Aorta (tissue), 5 donors: Measurements from ENCODE around the gene UCK2. TPM values are rescaled to one million over a fixed set of nuclear protein-coding genes. Genes with fewer than 3 reads are reported as not detected.

Experiments
- ATAC-seq: fragments of 200-7000 bp; cut with Tn5 transposase; one replicate; pipeline ENCODE4 v1.9.1; 2022; ENCODE audit warnings: moderate library complexity; ENCODE audit not compliant: low FRiP score
- DNase-seq, 2 donors: peaks; one replicate each; pipeline ENCODE4 v3.0.0-alpha.2; 2020
- H3K27ac ChIP-seq, 2 donors: one replicate each; pipeline ENCODE4 v1.5.1; 2013; ENCODE audit warnings: low read length in 2 of 2, mild to moderate bottlenecking in 2 of 2, moderate library complexity in 2 of 2, control low read depth in 1 of 2, inconsistent platforms in 1 of 2, low read depth in 1 of 2
- H3K27me3 ChIP-seq, 2 donors: one replicate each; pipeline ENCODE4 v1.6.1; 2013; ENCODE audit warnings: control low read depth in 1 of 2, low read length in 1 of 2, mild to moderate bottlenecking in 1 of 2, moderate library complexity in 1 of 2; ENCODE audit not compliant: insufficient read depth in 2 of 2, control insufficient read depth in 1 of 2
- H3K36me3 ChIP-seq, 2 donors: one replicate each; pipeline ENCODE4 v1.6.1; 2013; ENCODE audit warnings: control low read depth in 1 of 2, low read length in 1 of 2, mild to moderate bottlenecking in 1 of 2; ENCODE audit not compliant: insufficient read depth in 2 of 2, control insufficient read depth in 1 of 2
- H3K4me1 ChIP-seq, 2 donors: one replicate each; pipeline ENCODE4 v1.6.1; 2013; ENCODE audit warnings: low read length in 2 of 2, control low read depth in 1 of 2, mild to moderate bottlenecking in 1 of 2, moderate library complexity in 1 of 2; ENCODE audit not compliant: insufficient read depth in 2 of 2, control insufficient read depth in 1 of 2
- H3K4me3 ChIP-seq, 2 donors: one replicate each; pipeline ENCODE4 v1.5.1; 2013; ENCODE audit warnings: low read length in 2 of 2, control low read depth in 1 of 2, mild to moderate bottlenecking in 1 of 2
- H3K9me3 ChIP-seq: one replicate; pipeline ENCODE4 v1.6.1; 2013; ENCODE audit warnings: mild to moderate bottlenecking, low read length; ENCODE audit not compliant: control insufficient read depth
- WGBS, 2 donors: extraction: QIAGEN DNeasy Blood & Tissue Kit; methylation state at CpG; one replicate each; pipeline ENCODE4 v1.1.7; 2013; 5-methylcytosine and 5-hydroxymethylcytosine counted together
- intact Hi-C, 2 donors: fragments of 100-400 bp; cut with DNase I; formaldehyde crosslinking; loops; one replicate each; pipeline versions ENCODE4 v1.14.2 to v1.15.0; 2022
- polyA plus RNA-seq, 2 donors: library from polyadenylated mRNA; stranded (reverse); fragments of 200-250 nt; gene quantifications; one replicate each; pipeline ENCODE4 v1.2.3, GENCODE V29; 2013
- total RNA-seq, 2 donors: library from RNA; stranded (reverse); fragmentation: NEBNext Ultra II Directional; extraction: Animal tissue kit (Norgen Biotek cat#: 25700); gene quantifications; one replicate each; pipeline ENCODE4 v1.2.1, GENCODE V29; 2021
- donor health status: healthy with polysubstance abuse.
- donor health status: Bipolar disorder and iron deficiency.
- donor health status: DM: no; HTN: no; CAD: no.
- donor health status: DM: no; HTN: no; CAD: no.
- donor health status: DM: yes; HTN: yes; CAD: no.

Gene UCK2
- total and polyA plus RNA-seq, 4 donors, result 7.2 to 31.1 (median 19.9) TPM

GRCh38 chr1:165877940-165878556, 50.6 kb downstream of the UCK2 start:
- intact Hi-C loops, result no loop called here
- Histone ChIP-seq H3K27me3 (no peaks in the 10 kb centered on the region), H3K9me3 (no peaks in the 10 kb centered on the region), H3K36me3 (peaks cover 0 to 3% of the 10 kb centered on the region in 2 donors), H3K4me3 (no peak overlapping the region), H3K4me1 (no peaks in the 10 kb centered on the region), H3K27ac (no peak overlapping the region)
- no peak for DNase-seq
- ATAC-seq, result no peak
- WGBS, 2 donors, result 96% methylated on average over 7 of the region's 7 CpGs

GRCh38 chr1:165879946-165880345, 52.5 kb downstream of the UCK2 start:
- H3K4me1 ChIP-seq, result no peaks in the 10 kb centered on the region
- peaks cover 0 to 3% of the 10 kb centered on the region in 2 donors for H3K36me3 ChIP-seq
- intact Hi-C loops, result no loop called here
- DNase-seq, result no peak
- H3K4me3 ChIP-seq, result no peak overlapping the region
- H3K27ac ChIP-seq, result no peak overlapping the region
- 89 to 92% methylated on average over 4 of the region's 4 CpGs for WGBS, 2 donors
- H3K9me3 ChIP-seq, result no peaks in the 10 kb centered on the region
- H3K27me3 ChIP-seq, result no peaks in the 10 kb centered on the region
- no peak for ATAC-seq

GRCh38 chr1:165880993-165881392, 53.6 kb downstream of the UCK2 start:
- Histone ChIP-seq H3K36me3 (peaks cover 0 to 3% of the 10 kb centered on the region in 2 donors), H3K9me3 (no peaks in the 10 kb centered on the region), H3K4me3 (no peak overlapping the region), H3K4me1 (no peaks in the 10 kb centered on the region), H3K27ac (no peak overlapping the region), H3K27me3 (no peaks in the 10 kb centered on the region)
- DNase-seq (no peak), ATAC-seq (no peak)
- 96% methylated on average over 5 of the region's 5 CpGs for WGBS, 2 donors
- intact Hi-C loops, result no loop called here

- DNase-seq (no peak), ATAC-seq (no peak)
- 87 to 89% methylated on average over 3 of the region's 3 CpGs for WGBS, 2 donors
- Histone ChIP-seq H3K27ac (no peak overlapping the region), H3K4me1 (no peaks in the 10 kb centered on the region), H3K36me3 (peaks cover 0 to 3% of the 10 kb centered on the region in 2 donors), H3K9me3 (no peaks in the 10 kb centered on the region), H3K27me3 (no peaks in the 10 kb centered on the region), H3K4me3 (no peak overlapping the region)
- intact Hi-C loops, result no loop called here
Measured at GRCh38 chr1:165882168-165882837, 54.9 kb downstream of the UCK2 start.

- Histone ChIP-seq H3K4me3 (no peak overlapping the region), H3K9me3 (no peaks in the 10 kb centered on the region), H3K27me3 (no peaks in the 10 kb centered on the region), H3K4me1 (no peaks in the 10 kb centered on the region), H3K27ac (no peak overlapping the region), H3K36me3 (no peaks in the 10 kb centered on the region)
- DNase-seq, result no peak
- no peak for ATAC-seq
- 79% methylated on average over 5 of the region's 5 CpGs for WGBS, 2 donors
- intact Hi-C loops, result no loop called here
Measured at GRCh38 chr1:165883056-165883455, 55.6 kb downstream of the UCK2 start.

GRCh38 chr1:165884009-165884689, 56.7 kb downstream of the UCK2 start:
- H3K4me3 ChIP-seq, result no peak overlapping the region
- intact Hi-C loops, result no loop called here
- ATAC-seq (no peak), DNase-seq (no peak)
- no peak overlapping the region for H3K27ac ChIP-seq
- no peaks in the 10 kb centered on the region for H3K9me3 ChIP-seq
- no peaks in the 10 kb centered on the region for H3K36me3 ChIP-seq
- 86 to 89% methylated on average over 9 of the region's 9 CpGs for WGBS, 2 donors
- H3K4me1 ChIP-seq, result no peaks in the 10 kb centered on the region
- no peaks in the 10 kb centered on the region for H3K27me3 ChIP-seq

- WGBS, 2 donors, result 76 to 80% methylated on average over 5 of the region's 5 CpGs
- H3K27ac ChIP-seq, result no peak overlapping the region
Measured at GRCh38 chr1:165884690-165885304, 57.4 kb downstream of the UCK2 start.

GRCh38 chr1:165885305-165885694, 57.9 kb downstream of the UCK2 start:
- no peak for DNase-seq
- 95 to 99% methylated on average over 3 of the region's 3 CpGs for WGBS, 2 donors
- ATAC-seq, result no peak
- no peak overlapping the region for H3K4me3 ChIP-seq
- H3K4me1 ChIP-seq, result no peaks in the 10 kb centered on the region
- H3K9me3 ChIP-seq, result no peaks in the 10 kb centered on the region
- H3K36me3 ChIP-seq, result no peaks in the 10 kb centered on the region
- intact Hi-C loops, result no loop called here
- H3K27ac ChIP-seq, result no peak overlapping the region
- no peaks in the 10 kb centered on the region for H3K27me3 ChIP-seq

More at GRCh38 chr1:165884690-165885304, 57.4 kb downstream of the UCK2 start:
- H3K4me3 ChIP-seq, result no peak overlapping the region
- DNase-seq (no peak), ATAC-seq (no peak)
- no peaks in the 10 kb centered on the region for H3K36me3 ChIP-seq
- H3K27me3 ChIP-seq, result no peaks in the 10 kb centered on the region
- H3K9me3 ChIP-seq, result no peaks in the 10 kb centered on the region
- H3K4me1 ChIP-seq, result no peaks in the 10 kb centered on the region
- intact Hi-C loops, result no loop called here
